Activated B cell treated with CpG ODN at 0.5 μM for 24 hours (primary cell): ENCODE results near the gene FHAD1. TPM values are rescaled to one million over a fixed set of nuclear protein-coding genes. Genes with fewer than 3 reads are reported as not detected.

ENCODE experiments used
- ATAC-seq: fragments of 200-7000 bp; cut with Tn5 transposase; one replicate; pipeline ENCODE4 v1.10.0; 2021; ENCODE audit warnings: low read depth, mild to moderate bottlenecking, moderate library complexity
- CTCF ChIA-PET: fragments of 350-600 bp; sonication (Branson Sonifier 250); formaldehyde crosslinking; loops from one replicate; lab custom pipeline; 2021; ENCODE audit warnings: antibody characterized with exemption; lab: Charles Lee
- POLR2A ChIA-PET: fragments of 350-600 bp; sonication (Branson Sonifier 250); formaldehyde crosslinking; loops from one replicate; lab custom pipeline; 2021; ENCODE audit warnings: antibody characterized with exemption; lab: Charles Lee
- DNase-seq: peaks from one replicate; pipeline ENCODE4 v3.0.0; 2022
- H3K27ac Mint-ChIP-seq: one replicate; pipeline ENCODE4 v1.8.0; 2020; ENCODE audit warnings: mixed read lengths
- H3K27me3 Mint-ChIP-seq: one replicate; pipeline ENCODE4 v1.8.0; 2021; ENCODE audit warnings: mixed read lengths
- H3K36me3 Mint-ChIP-seq: one replicate; pipeline ENCODE4 v1.8.0; 2021; ENCODE audit warnings: low read depth, mixed read lengths
- H3K4me1 Mint-ChIP-seq: one replicate; pipeline ENCODE4 v1.8.0; 2021; ENCODE audit warnings: mixed read lengths
- H3K4me3 Mint-ChIP-seq: one replicate; pipeline ENCODE4 v1.8.0; 2020; ENCODE audit warnings: mild to moderate bottlenecking, mixed read lengths
- H3K9me3 Mint-ChIP-seq: one replicate; pipeline ENCODE4 v1.8.0; 2020; ENCODE audit warnings: mixed read lengths
- intact Hi-C: fragments of 100-400 bp; cut with micrococcal nuclease; formaldehyde crosslinking; loops from one replicate; pipeline ENCODE4 v1.15.1; 2024
- total RNA-seq: library from RNA; stranded (reverse); gene quantifications from 2 replicates; pipeline ENCODE4 v1.2.3, GENCODE V29; 2022
- TF ChIP-seq, protein P1 (sequence below): fragments of 200-600 bp; IDR thresholded peaks from one replicate; pipeline ENCODE4 v1.8.0; 2022; ENCODE audit warnings: antibody characterized with exemption, mild to moderate bottlenecking

FHAD1 gene
- total RNA-seq, 1 donor from 2014 or later: not detected

DNA sequence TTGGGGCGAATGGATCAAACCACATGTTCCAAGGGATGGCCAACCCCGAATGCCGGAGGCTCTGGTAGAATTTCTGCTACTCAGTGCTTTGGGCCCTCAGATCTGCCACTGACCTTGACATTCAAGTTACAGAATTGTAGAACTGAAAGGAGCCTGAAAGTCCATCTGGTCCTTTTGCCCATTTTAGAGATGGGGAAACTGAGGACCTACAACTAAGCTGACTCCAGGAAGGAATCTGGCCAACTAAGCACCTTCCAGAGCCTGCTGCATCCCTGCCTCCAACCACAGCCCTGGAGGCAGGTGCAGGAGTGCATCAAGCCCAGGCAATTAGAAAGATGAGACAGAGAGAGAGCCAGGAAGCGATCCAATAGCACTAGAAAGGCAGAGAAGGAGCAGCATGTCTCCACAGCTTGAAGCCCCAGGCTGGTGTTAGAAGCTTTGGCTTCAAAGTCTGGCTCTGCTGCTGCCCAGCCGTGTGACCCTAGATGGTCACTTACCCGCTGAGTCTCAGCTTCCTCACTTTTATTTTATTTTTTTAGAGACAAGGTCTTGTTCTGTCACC, 189.9 kb downstream of the FHAD1 start:
- DNase-seq (no peak), ATAC-seq (no peak)
- intact Hi-C loops: no loop called here
- Mint-ChIP-seq H3K4me3 (no peak overlapping the region), H3K27ac (no peak overlapping the region), H3K9me3 (no peaks in the 10 kb centered on the region), H3K27me3 (peaks cover 3% of the 10 kb centered on the region), H3K36me3 (no peaks in the 10 kb centered on the region), H3K4me1 (no peaks in the 10 kb centered on the region)
- POLR2A ChIA-PET: no interaction called here
- TF ChIP-seq, protein P1, sequence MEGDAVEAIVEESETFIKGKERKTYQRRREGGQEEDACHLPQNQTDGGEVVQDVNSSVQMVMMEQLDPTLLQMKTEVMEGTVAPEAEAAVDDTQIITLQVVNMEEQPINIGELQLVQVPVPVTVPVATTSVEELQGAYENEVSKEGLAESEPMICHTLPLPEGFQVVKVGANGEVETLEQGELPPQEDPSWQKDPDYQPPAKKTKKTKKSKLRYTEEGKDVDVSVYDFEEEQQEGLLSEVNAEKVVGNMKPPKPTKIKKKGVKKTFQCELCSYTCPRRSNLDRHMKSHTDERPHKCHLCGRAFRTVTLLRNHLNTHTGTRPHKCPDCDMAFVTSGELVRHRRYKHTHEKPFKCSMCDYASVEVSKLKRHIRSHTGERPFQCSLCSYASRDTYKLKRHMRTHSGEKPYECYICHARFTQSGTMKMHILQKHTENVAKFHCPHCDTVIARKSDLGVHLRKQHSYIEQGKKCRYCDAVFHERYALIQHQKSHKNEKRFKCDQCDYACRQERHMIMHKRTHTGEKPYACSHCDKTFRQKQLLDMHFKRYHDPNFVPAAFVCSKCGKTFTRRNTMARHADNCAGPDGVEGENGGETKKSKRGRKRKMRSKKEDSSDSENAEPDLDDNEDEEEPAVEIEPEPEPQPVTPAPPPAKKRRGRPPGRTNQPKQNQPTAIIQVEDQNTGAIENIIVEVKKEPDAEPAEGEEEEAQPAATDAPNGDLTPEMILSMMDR: no peak
- CTCF ChIA-PET: interaction anchor here (1.9 kb wide), 1 partner anchor 113 kb away, joined by 7 read pairs; no protein-coding TSS in a partner anchor

DNA sequence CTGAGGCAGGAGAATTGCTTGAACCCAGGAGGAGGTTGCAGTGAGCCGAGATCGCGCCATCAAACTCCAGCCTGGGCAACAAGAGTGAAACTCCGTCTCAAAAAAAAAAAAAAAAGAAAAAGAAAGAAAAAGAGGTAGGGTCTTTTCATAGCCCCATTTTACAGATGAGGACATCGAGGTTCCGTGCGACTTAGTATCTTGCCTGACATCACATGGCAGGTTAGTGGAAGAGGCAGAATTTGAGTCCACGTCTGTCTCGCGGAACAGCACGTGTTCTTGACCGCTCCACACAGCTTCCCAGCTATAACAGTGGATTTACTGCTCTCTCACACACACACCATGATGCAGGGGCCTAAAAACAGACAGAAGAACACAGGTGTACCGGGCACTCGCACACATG, 192.3 kb downstream of the FHAD1 start:
- Mint-ChIP-seq H3K27me3 (peaks cover 5% of the 10 kb centered on the region), H3K4me3 (no peak overlapping the region), H3K9me3 (no peaks in the 10 kb centered on the region), H3K27ac (no peak overlapping the region), H3K36me3 (no peaks in the 10 kb centered on the region), H3K4me1 (no peaks in the 10 kb centered on the region)
- TF ChIP-seq, protein P1: no peak
- intact Hi-C loops: no loop called here
- POLR2A ChIA-PET: no interaction called here
- DNase-seq: no peak
- ATAC-seq: no peak
- CTCF ChIA-PET: no interaction called here

DNA sequence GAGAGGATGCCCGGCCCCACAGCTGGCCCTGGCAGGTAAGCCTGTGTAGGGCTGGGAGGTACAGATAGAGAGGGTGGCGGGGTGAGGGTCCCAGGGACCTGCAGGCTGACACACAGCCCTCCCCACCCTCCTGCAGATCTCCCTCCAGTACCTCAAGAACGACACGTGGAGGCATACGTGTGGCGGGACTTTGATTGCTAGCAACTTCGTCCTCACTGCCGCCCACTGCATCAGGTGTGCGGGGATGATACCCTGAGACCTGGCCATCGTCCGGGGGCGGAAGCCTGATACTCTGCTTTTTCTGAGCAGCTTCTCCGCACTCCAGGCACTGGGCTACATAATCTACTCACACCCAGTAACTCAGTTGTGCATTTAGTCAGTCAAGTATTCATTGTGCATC, 193.3 kb downstream of the FHAD1 start:
- H3K27me3 Mint-ChIP-seq: peaks cover 5% of the 10 kb centered on the region
- TF ChIP-seq, protein P1: no peak
- H3K27ac Mint-ChIP-seq: no peak overlapping the region
- DNase-seq: no peak
- no peaks in the 10 kb centered on the region for H3K4me1 Mint-ChIP-seq
- intact Hi-C loops: no loop called here
- POLR2A ChIA-PET: no interaction called here
- no peak for ATAC-seq
- no peaks in the 10 kb centered on the region for H3K36me3 Mint-ChIP-seq
- CTCF ChIA-PET: no interaction called here
- H3K9me3 Mint-ChIP-seq: no peaks in the 10 kb centered on the region
- H3K4me3 Mint-ChIP-seq: no peak overlapping the region

DNA sequence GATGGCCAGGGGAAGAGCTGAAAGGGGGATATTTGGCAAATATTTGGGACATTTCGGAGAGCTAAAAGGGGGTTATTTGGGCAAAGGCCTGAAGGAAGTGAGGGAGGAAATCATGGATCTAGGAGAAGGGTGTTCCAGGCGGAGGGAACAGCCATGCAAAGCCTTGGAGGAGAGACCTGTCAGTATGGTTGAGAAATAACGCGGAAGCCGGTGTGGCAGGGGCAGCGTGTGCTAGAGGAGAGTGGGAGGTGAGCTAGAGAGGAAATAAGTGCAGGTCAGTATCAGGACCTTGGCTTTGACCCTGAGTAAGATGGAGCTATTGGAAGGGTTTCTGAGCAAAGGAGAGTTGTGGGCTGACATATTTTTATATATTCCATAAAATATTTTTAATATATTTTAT, 194.2 kb downstream of the FHAD1 start:
- no peak overlapping the region for H3K4me3 Mint-ChIP-seq
- peaks cover 8% of the 10 kb centered on the region for H3K27me3 Mint-ChIP-seq
- no peaks in the 10 kb centered on the region for H3K9me3 Mint-ChIP-seq
- no peak overlapping the region for H3K27ac Mint-ChIP-seq
- ATAC-seq (no peak), DNase-seq (no peak)
- TF ChIP-seq, protein P1: no peak
- intact Hi-C loops: no loop called here
- ChIA-PET CTCF (no interaction called here), POLR2A (no interaction called here)
- H3K4me1 Mint-ChIP-seq: no peaks in the 10 kb centered on the region
- no peaks in the 10 kb centered on the region for H3K36me3 Mint-ChIP-seq

DNA sequence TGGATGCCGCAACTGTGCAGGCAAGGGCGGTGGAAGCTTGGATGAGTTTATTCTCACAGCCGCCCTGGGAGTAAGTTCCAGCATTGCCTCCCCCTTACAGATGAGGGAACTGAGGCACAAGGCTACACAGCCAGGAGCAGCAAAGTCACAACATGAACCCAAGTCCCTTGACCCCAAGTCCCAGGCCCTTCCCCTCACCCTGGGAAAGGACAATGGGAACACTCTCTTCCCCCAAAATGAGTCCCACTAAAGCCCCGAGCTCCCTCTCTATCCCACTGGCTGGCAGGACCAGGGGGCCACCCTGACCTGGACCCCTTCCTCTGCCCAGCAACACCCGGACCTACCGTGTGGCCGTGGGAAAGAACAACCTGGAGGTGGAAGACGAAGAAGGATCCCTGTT, 195.1 kb downstream of the FHAD1 start:
- ChIA-PET CTCF (interaction anchor here (1.5 kb wide), 1 partner anchor 11 kb away, joined by 3 read pairs; no protein-coding TSS in a partner anchor), POLR2A (no interaction called here)
- ATAC-seq: no peak

More for the DNA sequence above, 195.1 kb downstream of the FHAD1 start:
- H3K4me1 Mint-ChIP-seq: no peaks in the 10 kb centered on the region
- TF ChIP-seq, protein P1: no peak
- H3K27ac Mint-ChIP-seq: no peak overlapping the region
- H3K4me3 Mint-ChIP-seq: no peak overlapping the region
- H3K9me3 Mint-ChIP-seq: no peaks in the 10 kb centered on the region
- H3K36me3 Mint-ChIP-seq: no peaks in the 10 kb centered on the region
- intact Hi-C loops: no loop called here
- DNase-seq: no peak
- H3K27me3 Mint-ChIP-seq: peaks cover 8% of the 10 kb centered on the region
